ENCODE measurements around the gene ZSCAN21. TPM values are rescaled to one million over a fixed set of nuclear protein-coding genes. Genes with fewer than 3 reads are reported as not detected.
A peak's percentile ranks its signal among the peaks of the same experiment; 100 is the strongest.
"Not testable (repeated sequence)": the region's sequence is repeated elsewhere in the genome, so short reads cannot be mapped to it uniquely, and the experiment has no call there.

Gene ZSCAN21
- polyA plus RNA-seq, 1 donor, result 13.6 TPM

- no CpG with 5 or more reads among the region's 14 CpGs for WGBS (ENCODE audit: insufficient coverage, low lambda C conversion rate)
- peak; percentile 65 to 86 for DNase-seq
- peak overlapping the region; percentile 10 for H3K27ac ChIP-seq (ENCODE audit: low read length)
- peaks cover 27% of the 10 kb centered on the region for H3K4me1 ChIP-seq (ENCODE audit: control insufficient read depth, insufficient read depth, low read length)
- H3K36me3 ChIP-seq (ENCODE audit: control insufficient read depth, insufficient read depth, low read length); H3K4me3 ChIP-seq (ENCODE audit: low read length); H3K9me3 ChIP-seq (ENCODE audit: control insufficient read depth, low read depth, low read length); H3K27me3 ChIP-seq (ENCODE audit: control insufficient read depth, insufficient read depth, low read length): not testable (repeated sequence)
Observed at GRCh38 chr7:100012385-100013327, 36.9 kb upstream of the ZSCAN21 start.

- H3K4me1 ChIP-seq (ENCODE audit: control insufficient read depth, insufficient read depth, low read length), result peaks cover 25% of the 10 kb centered on the region
- H3K27me3 ChIP-seq (ENCODE audit: control insufficient read depth, insufficient read depth, low read length), result no peaks in the 10 kb centered on the region
- H3K36me3 ChIP-seq (ENCODE audit: control insufficient read depth, insufficient read depth, low read length), result no peaks in the 10 kb centered on the region
- H3K4me3 ChIP-seq (ENCODE audit: low read length), result no peak overlapping the region
- no peak overlapping the region for H3K27ac ChIP-seq (ENCODE audit: low read length)
- H3K9me3 ChIP-seq (ENCODE audit: control insufficient read depth, low read depth, low read length), result no peaks in the 10 kb centered on the region
- no peak for DNase-seq
- WGBS (ENCODE audit: insufficient coverage, low lambda C conversion rate), result no CpG with 5 or more reads among the region's 3 CpGs
Observed at GRCh38 chr7:100013328-100013676, 36.3 kb upstream of the ZSCAN21 start.

- WGBS (ENCODE audit: insufficient coverage, low lambda C conversion rate), result no CpG with 5 or more reads among the region's 70 CpGs
- peaks cover 17% of the 10 kb centered on the region for H3K4me1 ChIP-seq (ENCODE audit: control insufficient read depth, insufficient read depth, low read length)
- peak within 1 kb of the TSS; percentile 92 for H3K27ac ChIP-seq (ENCODE audit: low read length)
- DNase-seq, result peak; percentile 92 to 94
- peak within 1 kb of the TSS; percentile 99 for H3K4me3 ChIP-seq (ENCODE audit: low read length)
- H3K36me3 ChIP-seq (ENCODE audit: control insufficient read depth, insufficient read depth, low read length), result no peaks in the 10 kb centered on the region
- H3K27me3 ChIP-seq (ENCODE audit: control insufficient read depth, insufficient read depth, low read length), result no peaks in the 10 kb centered on the region
- H3K9me3 ChIP-seq (ENCODE audit: control insufficient read depth, low read depth, low read length), result no peaks in the 10 kb centered on the region
Observed at GRCh38 chr7:100015232-100016214, 34.1 kb upstream of the ZSCAN21 start, which contains the start of gene ZKSCAN1. TSS of gene ZKSCAN1 (plus strand) at chr7:100015596. CDS start at chr7:100023507, 7,911 bp downstream.

GRCh38 chr7:100016215-100016901 lies 33.2 kb upstream of the ZSCAN21 start:
- no CpG with 5 or more reads among the region's 11 CpGs for WGBS (ENCODE audit: insufficient coverage, low lambda C conversion rate)
- peak overlapping the region; percentile 92 for H3K27ac ChIP-seq (ENCODE audit: low read length)
- H3K4me3 ChIP-seq (ENCODE audit: low read length), result peak overlapping the region; percentile 99
- H3K4me1 ChIP-seq (ENCODE audit: control insufficient read depth, insufficient read depth, low read length), result peaks cover 17% of the 10 kb centered on the region
- H3K27me3 ChIP-seq (ENCODE audit: control insufficient read depth, insufficient read depth, low read length), result no peaks in the 10 kb centered on the region
- H3K36me3 ChIP-seq (ENCODE audit: control insufficient read depth, insufficient read depth, low read length), result no peaks in the 10 kb centered on the region
- no peaks in the 10 kb centered on the region for H3K9me3 ChIP-seq (ENCODE audit: control insufficient read depth, low read depth, low read length)
- DNase-seq, result peak in 1 of 2 donors; percentile 62

- H3K27ac ChIP-seq (ENCODE audit: low read length), result peak overlapping the region; percentile 92
- H3K36me3 ChIP-seq (ENCODE audit: control insufficient read depth, insufficient read depth, low read length), result no peaks in the 10 kb centered on the region
- peak overlapping the region; percentile 99 for H3K4me3 ChIP-seq (ENCODE audit: low read length)
- WGBS (ENCODE audit: insufficient coverage, low lambda C conversion rate), result no CpG with 5 or more reads among the region's 11 CpGs
- DNase-seq, result peak in 1 of 2 donors; percentile 41
- no peaks in the 10 kb centered on the region for H3K27me3 ChIP-seq (ENCODE audit: control insufficient read depth, insufficient read depth, low read length)
- H3K4me1 ChIP-seq (ENCODE audit: control insufficient read depth, insufficient read depth, low read length), result peaks cover 19% of the 10 kb centered on the region
- no peaks in the 10 kb centered on the region for H3K9me3 ChIP-seq (ENCODE audit: control insufficient read depth, low read depth, low read length)
Observed at GRCh38 chr7:100017300-100017699, 32.3 kb upstream of the ZSCAN21 start.

- Histone ChIP-seq H3K27me3 (ENCODE audit: control insufficient read depth, insufficient read depth, low read length) (no peaks in the 10 kb centered on the region), H3K9me3 (ENCODE audit: control insufficient read depth, low read depth, low read length) (no peaks in the 10 kb centered on the region), H3K36me3 (ENCODE audit: control insufficient read depth, insufficient read depth, low read length) (no peaks in the 10 kb centered on the region), H3K4me1 (ENCODE audit: control insufficient read depth, insufficient read depth, low read length) (peaks cover 20% of the 10 kb centered on the region), H3K4me3 (ENCODE audit: low read length) (no peak overlapping the region), H3K27ac (ENCODE audit: low read length) (peak overlapping the region; percentile 92)
- WGBS (ENCODE audit: insufficient coverage, low lambda C conversion rate), result 100% methylated on average over 2 of the region's 5 CpGs
- no peak for DNase-seq
Observed at GRCh38 chr7:100017875-100018274, 31.7 kb upstream of the ZSCAN21 start.

- DNase-seq, result no peak
- peaks cover 32% of the 10 kb centered on the region for H3K4me1 ChIP-seq (ENCODE audit: control insufficient read depth, insufficient read depth, low read length)
- no peaks in the 10 kb centered on the region for H3K9me3 ChIP-seq (ENCODE audit: control insufficient read depth, low read depth, low read length)
- WGBS (ENCODE audit: insufficient coverage, low lambda C conversion rate), result 88% methylated on average over 1 of the region's 7 CpGs
- peaks cover 17% of the 10 kb centered on the region for H3K36me3 ChIP-seq (ENCODE audit: control insufficient read depth, insufficient read depth, low read length)
- H3K27ac ChIP-seq (ENCODE audit: low read length), result no peak overlapping the region
- H3K4me3 ChIP-seq (ENCODE audit: low read length), result no peak overlapping the region
- no peaks in the 10 kb centered on the region for H3K27me3 ChIP-seq (ENCODE audit: control insufficient read depth, insufficient read depth, low read length)
Observed at GRCh38 chr7:100019908-100020307, 29.7 kb upstream of the ZSCAN21 start.

GRCh38 chr7:100021297-100021696 lies 28.3 kb upstream of the ZSCAN21 start:
- H3K9me3 ChIP-seq (ENCODE audit: control insufficient read depth, low read depth, low read length), result no peaks in the 10 kb centered on the region
- no peak overlapping the region for H3K4me3 ChIP-seq (ENCODE audit: low read length)
- no peaks in the 10 kb centered on the region for H3K27me3 ChIP-seq (ENCODE audit: control insufficient read depth, insufficient read depth, low read length)
- no CpG with 5 or more reads among the region's 3 CpGs for WGBS (ENCODE audit: insufficient coverage, low lambda C conversion rate)
- peaks cover 27% of the 10 kb centered on the region for H3K36me3 ChIP-seq (ENCODE audit: control insufficient read depth, insufficient read depth, low read length)
- H3K27ac ChIP-seq (ENCODE audit: low read length), result no peak overlapping the region
- no peak for DNase-seq
- peaks cover 28% of the 10 kb centered on the region for H3K4me1 ChIP-seq (ENCODE audit: control insufficient read depth, insufficient read depth, low read length)

- peak; percentile 57 to 72 for DNase-seq
- Histone ChIP-seq H3K9me3 (ENCODE audit: control insufficient read depth, low read depth, low read length) (no peaks in the 10 kb centered on the region), H3K4me1 (ENCODE audit: control insufficient read depth, insufficient read depth, low read length) (peaks cover 20% of the 10 kb centered on the region), H3K4me3 (ENCODE audit: low read length) (no peak overlapping the region), H3K27ac (ENCODE audit: low read length) (peak overlapping the region; percentile 45), H3K36me3 (ENCODE audit: control insufficient read depth, insufficient read depth, low read length) (peaks cover 33% of the 10 kb centered on the region), H3K27me3 (ENCODE audit: control insufficient read depth, insufficient read depth, low read length) (no peaks in the 10 kb centered on the region)
- no CpG with 5 or more reads among the region's 5 CpGs for WGBS (ENCODE audit: insufficient coverage, low lambda C conversion rate)
Observed at GRCh38 chr7:100022621-100023020, 27.0 kb upstream of the ZSCAN21 start.
